ENCODE results near the gene ATP10D. TPM values are rescaled to one million over a fixed set of nuclear protein-coding genes. Genes with fewer than 3 reads are reported as not detected.

ATP10D gene
- 1 to 10 TPM; 4.1 to 4.7 TPM for total RNA-seq

DNA sequence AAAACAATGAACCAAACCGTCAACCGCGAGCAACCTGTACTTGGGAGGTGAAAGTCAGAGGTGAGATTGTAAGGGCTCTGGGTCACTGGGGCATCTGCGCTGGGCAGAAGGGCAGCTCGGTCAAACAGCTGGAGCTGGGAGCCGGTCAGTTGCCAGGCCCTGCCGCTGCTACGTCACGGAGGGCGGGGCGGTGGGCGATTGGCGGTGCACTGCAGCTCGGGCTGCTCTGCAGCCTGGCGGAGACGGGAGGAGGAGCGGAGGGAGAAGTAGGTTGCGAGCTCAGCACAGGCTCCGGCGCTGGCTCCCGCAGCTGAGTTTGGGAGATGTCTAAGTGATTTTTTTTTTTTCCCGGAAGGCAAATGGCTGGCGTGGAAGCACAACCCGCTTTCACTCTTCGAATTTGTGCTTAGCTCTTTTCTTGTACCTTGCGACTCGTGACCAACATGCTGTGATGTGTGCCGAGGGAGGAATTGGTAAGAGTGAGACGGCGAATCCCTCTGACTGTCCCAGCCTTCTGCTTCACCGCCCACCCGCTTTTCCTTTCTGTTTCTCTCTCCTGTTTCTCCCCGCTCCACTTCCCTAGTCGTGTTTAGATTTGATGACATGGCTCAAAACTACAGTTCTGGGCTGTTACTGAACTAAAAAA lies at the start of gene ATP10D:
ATP10D (plus strand) TSS at position 229 of the 646 bp plus-strand sequence. CDS start 27,266 bp downstream, outside the sequence.
- H3K4me1 Mint-ChIP-seq (ENCODE audit: low read depth), result peaks cover 19% of the 10 kb centered on the region
- CTCF ChIA-PET, result interaction anchor here (0.7 to 3.9 kb wide), 8 partner anchors 13 to 82 kb away, joined by 3 to 16 read pairs (median 4); partner anchors contain the start of gene COMMD8
- H3K27me3 Mint-ChIP-seq, result no peaks in the 10 kb centered on the region
- POLR2A ChIA-PET, result interaction anchor here (0.6 to 2.8 kb wide), 2 partner anchors 22 to 492 kb away, joined by 3 to 10 read pairs; partner anchors contain the start of genes COMMD8 and GABRA4
- TF ChIP-seq, protein P1, sequence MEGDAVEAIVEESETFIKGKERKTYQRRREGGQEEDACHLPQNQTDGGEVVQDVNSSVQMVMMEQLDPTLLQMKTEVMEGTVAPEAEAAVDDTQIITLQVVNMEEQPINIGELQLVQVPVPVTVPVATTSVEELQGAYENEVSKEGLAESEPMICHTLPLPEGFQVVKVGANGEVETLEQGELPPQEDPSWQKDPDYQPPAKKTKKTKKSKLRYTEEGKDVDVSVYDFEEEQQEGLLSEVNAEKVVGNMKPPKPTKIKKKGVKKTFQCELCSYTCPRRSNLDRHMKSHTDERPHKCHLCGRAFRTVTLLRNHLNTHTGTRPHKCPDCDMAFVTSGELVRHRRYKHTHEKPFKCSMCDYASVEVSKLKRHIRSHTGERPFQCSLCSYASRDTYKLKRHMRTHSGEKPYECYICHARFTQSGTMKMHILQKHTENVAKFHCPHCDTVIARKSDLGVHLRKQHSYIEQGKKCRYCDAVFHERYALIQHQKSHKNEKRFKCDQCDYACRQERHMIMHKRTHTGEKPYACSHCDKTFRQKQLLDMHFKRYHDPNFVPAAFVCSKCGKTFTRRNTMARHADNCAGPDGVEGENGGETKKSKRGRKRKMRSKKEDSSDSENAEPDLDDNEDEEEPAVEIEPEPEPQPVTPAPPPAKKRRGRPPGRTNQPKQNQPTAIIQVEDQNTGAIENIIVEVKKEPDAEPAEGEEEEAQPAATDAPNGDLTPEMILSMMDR (IDR thresholded peaks at IDR 0.05), result no peak
- H3K27ac Mint-ChIP-seq, result peak within 1 kb of the TSS; percentile 87
- intact Hi-C loops (cut with micrococcal nuclease), result loop anchor here (5.0 kb wide), 1 partner anchor 47 kb away; no protein-coding TSS in a partner anchor
- no peaks in the 10 kb centered on the region for H3K36me3 Mint-ChIP-seq (ENCODE audit: low read depth)
- ATAC-seq (peak; percentile 99), DNase-seq (peak; percentile 87)
- H3K4me3 Mint-ChIP-seq, result peak within 1 kb of the TSS; percentile 91
- H3K9me3 Mint-ChIP-seq, result no peaks in the 10 kb centered on the region

DNA sequence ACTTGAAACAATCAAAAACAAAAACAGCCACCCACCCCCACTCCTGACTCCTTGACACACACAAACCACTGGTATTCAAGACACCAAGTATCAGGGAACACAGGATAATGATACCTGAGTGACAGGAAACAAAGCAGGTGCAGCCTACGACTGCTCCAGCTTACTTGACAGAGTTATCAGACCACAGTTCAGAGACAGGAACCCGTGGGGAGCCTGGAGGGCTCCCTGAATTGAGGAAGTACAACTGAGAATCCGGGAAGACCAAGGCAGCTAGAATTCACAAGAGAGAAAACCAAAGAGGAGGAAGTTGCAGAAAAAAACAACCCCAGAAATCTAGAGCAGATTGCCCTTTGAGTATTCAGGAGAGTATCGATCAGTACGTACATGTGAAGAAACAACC lies 42.1 kb upstream of the ATP10D start:
- TF ChIP-seq, protein P1 (IDR thresholded peaks at IDR 0.05), result no peak
- no peak for ATAC-seq
- H3K36me3 Mint-ChIP-seq (ENCODE audit: low read depth), result no peaks in the 10 kb centered on the region
- DNase-seq, result no peak
- peaks cover 4% of the 10 kb centered on the region for H3K4me1 Mint-ChIP-seq (ENCODE audit: low read depth)
- H3K4me3 Mint-ChIP-seq, result no peak overlapping the region
- ChIA-PET POLR2A (no interaction called here), CTCF (interaction anchor here (1.1 kb wide), 1 partner anchor 43 kb away, joined by 3 read pairs; the partner anchor contains the start of gene ATP10D)
- no peaks in the 10 kb centered on the region for H3K27me3 Mint-ChIP-seq
- H3K27ac Mint-ChIP-seq, result no peak overlapping the region
- H3K9me3 Mint-ChIP-seq, result no peaks in the 10 kb centered on the region
- intact Hi-C loops (cut with micrococcal nuclease), result no loop called here

DNA sequence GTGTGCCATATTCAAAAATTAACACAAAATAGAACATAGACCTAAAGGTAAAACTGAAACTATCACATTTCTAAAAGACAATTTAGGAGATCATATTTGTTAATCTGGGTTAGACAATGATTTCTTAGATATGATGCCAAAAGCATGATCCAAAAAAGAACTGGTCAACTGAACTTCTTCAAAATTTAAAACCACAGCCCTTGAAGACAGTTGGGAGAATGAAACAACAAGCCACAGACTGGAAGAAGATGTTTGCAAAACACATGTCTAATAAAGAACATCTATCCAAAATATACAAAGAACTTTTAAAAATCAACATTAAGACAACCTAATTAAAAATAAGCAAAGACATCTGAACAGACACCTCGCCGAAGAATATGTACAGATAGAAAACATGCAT lies 41.0 kb upstream of the ATP10D start:
- ATAC-seq, result no peak
- TF ChIP-seq, protein P1 (IDR thresholded peaks at IDR 0.05), result no peak
- DNase-seq, result no peak
- Mint-ChIP-seq H3K36me3 (ENCODE audit: low read depth) (no peaks in the 10 kb centered on the region), H3K4me3 (no peak overlapping the region), H3K27me3 (no peaks in the 10 kb centered on the region), H3K27ac (no peak overlapping the region), H3K9me3 (no peaks in the 10 kb centered on the region), H3K4me1 (ENCODE audit: low read depth) (peaks cover 4% of the 10 kb centered on the region)
- intact Hi-C loops (cut with micrococcal nuclease), result no loop called here
- ChIA-PET CTCF (no interaction called here), POLR2A (no interaction called here)

DNA sequence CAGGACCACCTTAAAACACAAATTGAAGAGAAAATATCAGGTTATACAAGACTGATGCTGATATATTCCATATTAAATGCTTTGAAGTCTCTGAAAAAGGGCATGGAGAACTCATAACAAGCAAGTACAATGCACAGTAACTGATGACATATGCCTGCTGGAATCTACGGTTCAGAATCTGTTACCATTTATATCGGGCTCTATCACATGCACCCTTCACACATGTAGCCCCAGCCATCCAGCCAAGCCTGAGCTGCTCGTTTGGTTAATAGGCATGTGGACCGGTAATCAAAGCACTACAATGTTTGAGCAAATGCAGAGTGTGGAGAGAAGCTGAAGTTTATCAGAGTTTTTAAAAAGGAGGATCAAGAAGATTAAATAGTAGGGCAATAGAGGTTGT lies 33.4 kb upstream of the ATP10D start:
- Mint-ChIP-seq H3K4me1 (ENCODE audit: low read depth) (peaks cover 5% of the 10 kb centered on the region), H3K36me3 (ENCODE audit: low read depth) (peaks cover 14% of the 10 kb centered on the region), H3K27ac (no peak overlapping the region), H3K4me3 (no peak overlapping the region), H3K9me3 (no peaks in the 10 kb centered on the region), H3K27me3 (no peaks in the 10 kb centered on the region)
- TF ChIP-seq, protein P1 (IDR thresholded peaks at IDR 0.05), result no peak
- ChIA-PET POLR2A (no interaction called here), CTCF (interaction anchor here (1.3 kb wide), 1 partner anchor 12 kb away, joined by 4 read pairs; the partner anchor contains the start of gene COMMD8)
- ATAC-seq (no peak), DNase-seq (no peak)
- intact Hi-C loops (cut with micrococcal nuclease), result no loop called here

DNA sequence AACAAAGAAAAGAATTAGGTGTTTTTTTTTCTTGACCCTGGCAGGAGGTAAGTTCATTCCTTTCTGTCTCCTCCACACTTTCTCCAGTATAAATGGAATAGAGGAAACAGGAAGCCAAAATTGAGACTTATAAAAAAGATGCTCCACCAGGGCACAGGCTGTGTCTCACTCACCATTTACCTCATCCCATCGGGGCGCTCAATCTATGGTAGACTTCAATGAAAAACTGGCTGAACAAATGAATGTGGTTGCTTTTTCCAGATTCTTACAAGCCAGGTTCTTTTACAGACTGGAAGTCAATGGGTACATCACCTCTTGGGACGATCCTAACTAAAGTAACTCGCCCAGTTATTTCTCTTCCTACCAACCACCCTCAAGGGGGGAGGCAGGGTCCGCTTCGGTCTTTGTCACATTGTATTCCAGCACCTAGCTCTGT lies 22.3 kb upstream of the ATP10D start:
- Mint-ChIP-seq H3K27me3 (no peaks in the 10 kb centered on the region), H3K4me1 (ENCODE audit: low read depth) (peaks cover 31% of the 10 kb centered on the region), H3K4me3 (peak overlapping the region; percentile 86), H3K9me3 (no peaks in the 10 kb centered on the region), H3K36me3 (ENCODE audit: low read depth) (peaks cover 4% of the 10 kb centered on the region), H3K27ac (peak overlapping the region; percentile 76)
- TF ChIP-seq, protein P1 (IDR thresholded peaks at IDR 0.05), result no peak
- no peak for DNase-seq
- intact Hi-C loops (cut with micrococcal nuclease), result no loop called here
- POLR2A ChIA-PET, result interaction anchor here (1.0 to 2.2 kb wide), 3 partner anchors 9 to 22 kb away, joined by 3 to 10 read pairs (median 3); partner anchors contain the start of gene ATP10D
- CTCF ChIA-PET, result interaction anchor here (0.7 to 2.4 kb wide), 7 partner anchors 10 to 104 kb away, joined by 3 to 16 read pairs (median 6); partner anchors contain the start of gene ATP10D
- ATAC-seq, result peak; percentile 14

All from activated CD8-positive, alpha-beta T cell treated with anti-CD3 and anti-CD28 coated beads for 36 hours (primary cell).